ENCODE results near the gene ARL4A. TPM values are rescaled to one million over a fixed set of nuclear protein-coding genes. Genes with fewer than 3 reads are reported as not detected.

The ARL4A gene
- total RNA-seq, 1 donor from 2014 or later: 41.2 TPM

DNA sequence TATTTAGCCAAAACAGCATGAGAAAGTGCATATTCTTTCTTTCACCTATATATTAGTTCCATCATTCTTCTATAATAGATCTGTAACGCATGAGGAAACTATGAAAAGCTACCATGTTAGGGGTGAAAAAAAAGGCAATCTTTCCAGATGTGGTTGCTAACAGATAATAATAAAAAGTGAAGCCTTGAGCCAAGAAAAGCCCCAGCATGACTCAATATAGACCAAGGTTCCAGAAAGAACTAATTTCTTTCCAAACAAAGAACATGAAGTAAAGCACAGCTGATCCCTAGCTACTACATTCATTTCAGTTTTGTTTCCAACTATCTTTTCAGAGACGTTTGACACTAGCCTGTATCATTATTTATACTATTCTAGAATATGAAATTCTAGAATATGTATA lies 16.4 kb downstream of the ARL4A start:
- no peaks in the 10 kb centered on the region for H3K9me3 Mint-ChIP-seq (ENCODE audit: unreplicated experiment)
- no peak for DNase-seq (ENCODE audit: low spot score)
- no peaks in the 10 kb centered on the region for H3K27me3 Mint-ChIP-seq (ENCODE audit: unreplicated experiment)
- H3K4me1 Mint-ChIP-seq (ENCODE audit: unreplicated experiment): no peaks in the 10 kb centered on the region
- TF ChIP-seq, protein P1, sequence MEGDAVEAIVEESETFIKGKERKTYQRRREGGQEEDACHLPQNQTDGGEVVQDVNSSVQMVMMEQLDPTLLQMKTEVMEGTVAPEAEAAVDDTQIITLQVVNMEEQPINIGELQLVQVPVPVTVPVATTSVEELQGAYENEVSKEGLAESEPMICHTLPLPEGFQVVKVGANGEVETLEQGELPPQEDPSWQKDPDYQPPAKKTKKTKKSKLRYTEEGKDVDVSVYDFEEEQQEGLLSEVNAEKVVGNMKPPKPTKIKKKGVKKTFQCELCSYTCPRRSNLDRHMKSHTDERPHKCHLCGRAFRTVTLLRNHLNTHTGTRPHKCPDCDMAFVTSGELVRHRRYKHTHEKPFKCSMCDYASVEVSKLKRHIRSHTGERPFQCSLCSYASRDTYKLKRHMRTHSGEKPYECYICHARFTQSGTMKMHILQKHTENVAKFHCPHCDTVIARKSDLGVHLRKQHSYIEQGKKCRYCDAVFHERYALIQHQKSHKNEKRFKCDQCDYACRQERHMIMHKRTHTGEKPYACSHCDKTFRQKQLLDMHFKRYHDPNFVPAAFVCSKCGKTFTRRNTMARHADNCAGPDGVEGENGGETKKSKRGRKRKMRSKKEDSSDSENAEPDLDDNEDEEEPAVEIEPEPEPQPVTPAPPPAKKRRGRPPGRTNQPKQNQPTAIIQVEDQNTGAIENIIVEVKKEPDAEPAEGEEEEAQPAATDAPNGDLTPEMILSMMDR (IDR thresholded peaks at IDR 0.05; ENCODE audit: unreplicated experiment): no peak
- no peak overlapping the region for H3K27ac Mint-ChIP-seq (ENCODE audit: unreplicated experiment)
- no peaks in the 10 kb centered on the region for H3K36me3 Mint-ChIP-seq (ENCODE audit: low read depth, unreplicated experiment)
- no peak overlapping the region for H3K4me3 Mint-ChIP-seq (ENCODE audit: unreplicated experiment)

DNA sequence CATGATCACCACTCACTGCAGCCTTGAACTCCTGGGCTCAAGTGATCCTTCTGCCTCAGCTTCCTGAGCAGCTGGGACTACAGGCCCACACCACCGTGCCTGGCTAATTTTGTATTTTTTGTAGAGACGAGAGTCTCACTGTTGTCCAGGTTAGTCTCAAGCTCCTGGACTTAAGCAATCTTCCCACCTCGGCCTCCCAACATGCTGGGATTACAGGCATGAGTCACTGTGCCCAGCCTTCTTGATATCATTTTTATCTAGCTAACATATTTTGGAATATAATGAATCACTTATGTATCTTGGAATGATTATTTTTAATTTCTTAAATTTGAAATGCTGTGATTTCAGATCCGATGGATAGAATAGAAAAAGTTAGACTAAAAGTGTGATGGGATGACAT lies 18.4 kb downstream of the ARL4A start:
- no peak overlapping the region for H3K27ac Mint-ChIP-seq (ENCODE audit: unreplicated experiment)
- no peaks in the 10 kb centered on the region for H3K4me1 Mint-ChIP-seq (ENCODE audit: unreplicated experiment)
- no peak overlapping the region for H3K4me3 Mint-ChIP-seq (ENCODE audit: unreplicated experiment)
- no peaks in the 10 kb centered on the region for H3K9me3 Mint-ChIP-seq (ENCODE audit: unreplicated experiment)
- no peak for DNase-seq (ENCODE audit: low spot score)
- H3K27me3 Mint-ChIP-seq (ENCODE audit: unreplicated experiment): no peaks in the 10 kb centered on the region
- H3K36me3 Mint-ChIP-seq (ENCODE audit: low read depth, unreplicated experiment): no peaks in the 10 kb centered on the region
- TF ChIP-seq, protein P1 (IDR thresholded peaks at IDR 0.05; ENCODE audit: unreplicated experiment): no peak

DNA sequence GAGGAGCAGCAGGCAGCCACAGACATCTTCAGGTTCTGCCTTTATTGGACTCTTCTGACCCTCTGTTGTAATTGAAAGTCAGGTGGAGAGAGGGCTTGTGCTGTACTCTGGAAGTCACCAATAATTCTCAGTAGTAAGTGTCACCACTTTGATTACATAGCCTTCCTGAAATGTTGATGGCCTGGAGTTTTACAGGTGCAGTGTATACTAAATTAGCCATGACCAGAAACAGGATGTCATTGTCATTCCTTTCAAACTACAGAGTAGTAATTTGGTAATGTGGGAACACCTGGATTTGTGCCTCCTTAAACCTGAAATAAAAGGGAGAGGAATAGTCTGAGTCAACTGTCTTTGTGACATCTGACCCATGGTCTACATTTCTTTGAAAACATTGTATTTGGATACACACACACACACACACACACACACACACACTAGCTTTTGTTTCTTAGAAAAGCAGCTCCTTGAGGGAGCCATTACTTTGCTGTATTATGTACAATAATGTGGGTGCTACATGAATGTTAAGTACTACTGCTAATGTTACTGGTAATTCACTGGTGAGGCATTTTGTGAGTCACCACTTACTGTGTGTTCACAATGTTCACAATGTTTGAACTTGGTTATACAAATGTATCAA lies 19.6 kb downstream of the ARL4A start:
- no peak for DNase-seq (ENCODE audit: low spot score)
- no peak overlapping the region for H3K27ac Mint-ChIP-seq (ENCODE audit: unreplicated experiment)
- H3K27me3 Mint-ChIP-seq (ENCODE audit: unreplicated experiment): no peaks in the 10 kb centered on the region
- TF ChIP-seq, protein P1 (IDR thresholded peaks at IDR 0.05; ENCODE audit: unreplicated experiment): no peak
- H3K36me3 Mint-ChIP-seq (ENCODE audit: low read depth, unreplicated experiment): no peaks in the 10 kb centered on the region
- H3K4me1 Mint-ChIP-seq (ENCODE audit: unreplicated experiment): no peaks in the 10 kb centered on the region
- H3K9me3 Mint-ChIP-seq (ENCODE audit: unreplicated experiment): no peaks in the 10 kb centered on the region
- H3K4me3 Mint-ChIP-seq (ENCODE audit: unreplicated experiment): no peak overlapping the region

DNA sequence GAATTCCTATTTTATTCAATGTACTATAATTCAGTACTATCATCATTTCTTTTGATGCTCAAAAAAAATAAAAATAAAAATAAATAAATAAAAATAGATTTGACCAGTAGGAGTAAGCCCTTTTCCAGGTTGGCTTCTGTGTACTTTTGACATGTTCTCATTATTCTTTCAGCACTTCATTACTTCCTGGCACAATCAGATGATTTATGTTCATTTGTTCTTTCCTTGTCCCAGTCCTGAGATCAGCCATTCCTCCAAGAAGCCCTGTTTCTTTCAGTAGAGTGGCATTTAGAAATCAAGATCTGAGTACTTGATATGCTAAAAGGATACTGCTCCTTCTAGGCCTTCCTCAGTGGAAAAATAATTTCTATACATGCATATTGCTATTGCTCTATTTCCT lies 20.9 kb downstream of the ARL4A start:
- TF ChIP-seq, protein P1 (IDR thresholded peaks at IDR 0.05; ENCODE audit: unreplicated experiment): no peak
- H3K4me3 Mint-ChIP-seq (ENCODE audit: unreplicated experiment): no peak overlapping the region
- no peak overlapping the region for H3K27ac Mint-ChIP-seq (ENCODE audit: unreplicated experiment)
- no peaks in the 10 kb centered on the region for H3K27me3 Mint-ChIP-seq (ENCODE audit: unreplicated experiment)
- no peaks in the 10 kb centered on the region for H3K9me3 Mint-ChIP-seq (ENCODE audit: unreplicated experiment)
- DNase-seq (ENCODE audit: low spot score): no peak
- H3K36me3 Mint-ChIP-seq (ENCODE audit: low read depth, unreplicated experiment): no peaks in the 10 kb centered on the region
- peaks cover 8% of the 10 kb centered on the region for H3K4me1 Mint-ChIP-seq (ENCODE audit: unreplicated experiment)

DNA sequence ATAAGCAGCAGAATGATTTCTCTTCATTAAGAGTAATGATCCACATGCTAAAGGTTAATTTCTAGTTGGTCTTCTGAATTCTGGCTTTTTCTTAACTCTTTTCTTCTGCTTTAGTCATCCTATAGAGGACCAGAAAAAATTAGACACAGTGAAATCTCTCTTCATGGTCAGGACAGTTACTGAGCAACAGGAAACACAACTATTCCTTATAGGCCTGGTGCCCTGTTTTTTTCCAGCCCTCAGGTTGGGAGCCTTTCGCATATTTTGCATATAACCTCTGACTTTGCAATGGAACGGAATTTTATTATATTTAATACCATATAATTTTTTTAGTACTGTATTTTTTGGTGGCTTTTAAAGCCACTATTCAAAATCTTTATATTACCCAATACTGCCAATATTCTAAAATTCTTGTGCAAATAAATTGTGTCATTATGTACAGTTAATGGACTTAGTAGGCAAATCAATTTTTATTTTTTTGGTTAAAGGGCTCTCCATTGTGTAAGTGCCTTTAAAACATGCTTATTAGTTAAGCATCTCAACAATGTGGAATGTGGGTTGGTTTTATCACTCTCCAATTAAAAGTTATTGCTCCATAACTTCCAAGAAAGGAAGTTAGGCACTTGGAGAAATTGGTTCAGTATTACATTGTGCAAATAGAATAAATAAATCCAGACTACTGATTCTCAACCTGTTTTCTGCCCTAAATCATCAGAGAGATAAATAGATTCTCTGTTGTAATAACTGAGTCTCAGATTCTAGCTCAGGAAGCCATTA lies 22.5 kb downstream of the ARL4A start:
- TF ChIP-seq, protein P1 (IDR thresholded peaks at IDR 0.05; ENCODE audit: unreplicated experiment): no peak
- Mint-ChIP-seq H3K4me3 (ENCODE audit: unreplicated experiment) (no peak overlapping the region), H3K36me3 (ENCODE audit: low read depth, unreplicated experiment) (no peaks in the 10 kb centered on the region), H3K9me3 (ENCODE audit: unreplicated experiment) (no peaks in the 10 kb centered on the region), H3K27ac (ENCODE audit: unreplicated experiment) (no peak overlapping the region), H3K4me1 (ENCODE audit: unreplicated experiment) (peaks cover 22% of the 10 kb centered on the region), H3K27me3 (ENCODE audit: unreplicated experiment) (no peaks in the 10 kb centered on the region)
- no peak for DNase-seq (ENCODE audit: low spot score)
